Left hindlimb (tissue), 1 donor: ENCODE measurements around the gene CACNA2D4.

Experiments
- DNase-seq: peaks from one replicate; pipeline ENCODE4 v3.0.0-alpha.2; 2018

CACNA2D4 gene

GRCh38 chr12:1768615-1769014, 149.8 kb downstream of the CACNA2D4 start:
- no peak for DNase-seq

DNA sequence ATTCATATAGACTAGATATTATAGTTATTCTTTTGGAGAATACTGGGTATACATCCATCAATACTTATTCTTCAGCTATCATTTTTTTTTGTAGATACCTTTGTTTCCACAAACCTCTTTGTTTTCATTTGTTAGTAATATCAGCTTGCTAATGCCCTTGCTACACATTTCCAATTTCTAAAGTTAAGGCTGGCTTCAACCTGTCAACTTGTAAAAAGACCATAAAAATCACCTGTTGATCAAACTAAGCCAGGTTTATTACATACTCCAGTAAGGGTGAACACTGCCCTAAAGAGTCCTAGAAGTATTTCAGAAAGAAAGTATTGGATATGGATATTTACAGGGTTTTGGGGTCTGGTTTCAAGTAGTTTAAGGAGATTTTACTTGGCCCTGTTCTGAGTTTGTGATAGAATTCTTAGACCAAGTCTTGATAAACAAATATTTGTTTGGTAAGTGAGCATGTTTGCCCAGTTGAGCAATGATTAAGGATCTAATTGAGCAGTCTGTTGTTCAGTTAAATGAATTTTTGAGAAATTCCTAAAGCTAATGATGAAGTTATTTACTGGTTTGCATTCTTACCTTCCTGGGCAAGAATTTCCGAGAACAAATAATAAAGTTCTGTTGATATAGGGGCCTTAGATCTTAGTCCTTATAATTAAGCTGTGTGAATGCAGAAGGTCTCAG, 150.9 kb downstream of the CACNA2D4 start:
- no peak for DNase-seq

DNA sequence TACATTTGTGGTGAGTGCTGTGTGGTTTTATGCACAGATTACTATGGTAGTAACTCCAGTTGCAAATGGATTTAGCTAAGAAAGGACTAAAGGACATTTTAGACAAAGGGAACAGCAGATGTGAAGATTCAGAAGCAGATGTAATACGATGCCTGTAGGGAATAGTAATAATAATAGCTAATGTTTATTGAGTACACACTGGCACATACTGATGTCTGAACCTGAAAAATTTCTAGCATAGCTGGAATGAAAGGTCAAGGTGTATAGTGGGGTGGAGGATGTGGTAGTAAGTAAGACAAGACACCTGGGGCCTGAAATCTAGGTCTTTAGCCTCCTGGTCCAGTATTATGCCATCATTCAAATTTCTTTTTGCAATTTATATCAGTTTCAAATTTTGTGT, 152.3 kb downstream of the CACNA2D4 start:
- no peak for DNase-seq

DNA sequence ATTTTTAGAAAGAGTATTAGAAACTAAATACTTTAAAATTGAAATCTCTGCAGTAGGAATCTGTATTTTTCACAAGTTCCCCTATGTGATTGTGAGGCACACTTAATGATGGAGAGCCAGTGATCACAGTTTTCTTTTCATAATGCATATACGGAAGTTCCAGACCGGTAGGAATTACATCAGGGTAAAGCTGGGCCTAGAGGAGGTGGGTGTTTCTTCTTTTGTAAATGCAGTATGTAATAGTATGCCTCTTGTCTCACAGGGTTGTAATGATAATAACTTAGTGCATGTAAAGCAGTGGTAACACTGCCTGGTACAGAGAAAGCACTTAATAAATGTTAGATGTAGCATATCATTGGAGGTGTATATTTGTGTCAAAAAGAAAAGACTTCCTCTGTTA, 155.3 kb downstream of the CACNA2D4 start:
- DNase-seq: no peak

GRCh38 chr12:1761857-1762256, 156.6 kb downstream of the CACNA2D4 start:
- DNase-seq: no peak

DNA sequence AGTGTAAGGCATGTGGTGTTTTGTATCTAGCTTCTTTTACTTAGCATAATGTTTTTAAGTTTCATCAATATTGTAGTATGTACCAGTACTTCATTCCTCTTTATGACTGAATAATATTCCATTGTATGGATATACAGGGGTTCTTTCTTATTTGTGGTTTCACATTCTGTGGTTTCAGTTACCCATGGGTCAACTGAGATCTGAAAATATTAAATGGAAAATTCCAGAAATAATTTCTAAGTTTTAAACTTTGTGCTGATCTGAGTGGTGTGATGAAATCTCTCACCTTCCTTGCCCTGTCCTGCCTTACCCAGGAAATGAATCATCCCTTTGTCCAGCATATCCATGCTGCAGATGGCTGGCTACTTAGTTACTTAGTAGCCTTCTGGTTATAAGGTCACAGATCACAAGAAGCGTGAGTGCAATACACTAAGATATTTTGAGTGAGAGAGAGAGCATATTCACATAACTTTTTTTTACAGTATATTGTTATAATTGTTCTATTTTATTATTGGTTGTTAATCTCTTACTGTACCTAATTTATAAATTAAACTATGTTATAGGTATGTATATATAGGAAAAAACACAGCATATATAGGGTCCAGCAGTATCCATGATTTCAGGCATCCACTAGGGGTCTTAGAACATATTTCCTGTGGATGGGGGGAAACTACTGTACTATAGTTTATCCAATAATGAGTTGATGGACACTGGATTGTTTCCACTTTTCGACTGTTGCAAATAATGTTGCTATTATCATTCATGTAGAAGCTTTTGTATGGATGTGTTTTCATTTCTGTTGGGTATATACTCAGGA, 157.7 kb downstream of the CACNA2D4 start:
- no peak for DNase-seq

DNA sequence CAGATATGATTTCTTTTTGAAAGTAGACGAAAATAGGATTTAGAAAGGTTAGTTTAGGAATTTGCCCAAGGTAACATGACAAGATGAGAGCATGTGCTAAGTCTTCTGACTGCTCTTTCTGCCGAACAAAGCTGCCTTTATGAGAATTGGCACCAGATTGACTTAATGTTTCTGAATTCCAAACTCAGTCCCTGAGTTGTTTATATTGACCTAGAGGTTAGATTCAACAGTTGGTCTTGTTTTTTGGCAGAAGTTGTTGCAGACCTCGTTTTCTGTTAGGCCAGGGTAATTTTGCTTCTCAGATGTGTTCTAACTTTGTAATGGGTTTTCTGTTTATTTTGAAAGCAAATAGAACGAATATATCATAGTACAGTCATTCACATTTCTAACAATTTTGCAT, 159.6 kb downstream of the CACNA2D4 start:
- no peak for DNase-seq

DNA sequence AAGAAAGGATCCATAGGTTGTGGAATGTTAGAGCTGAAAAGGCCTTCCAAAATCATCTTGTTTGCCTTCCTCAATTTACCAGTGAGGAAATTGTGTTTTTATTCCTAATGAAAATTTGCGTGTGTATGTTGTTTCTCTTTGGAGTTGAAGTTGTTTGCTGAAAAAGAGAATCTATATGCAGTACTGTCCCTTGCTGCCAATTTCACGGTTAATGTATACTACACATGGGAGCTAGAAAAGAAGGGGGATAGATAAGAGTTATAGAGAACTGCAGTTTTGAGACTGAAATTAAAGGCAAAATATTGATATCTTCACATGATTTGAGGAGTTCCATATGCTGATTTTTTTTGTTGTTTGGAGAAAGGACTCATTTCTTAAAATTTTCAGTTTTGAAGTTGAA, 160.1 kb downstream of the CACNA2D4 start:
- DNase-seq: no peak

- DNase-seq: no peak
Measured at GRCh38 chr12:1750300-1750699, 168.2 kb downstream of the CACNA2D4 start.

- no peak for DNase-seq
Measured at GRCh38 chr12:1749019-1749418, 169.4 kb downstream of the CACNA2D4 start.

DNA sequence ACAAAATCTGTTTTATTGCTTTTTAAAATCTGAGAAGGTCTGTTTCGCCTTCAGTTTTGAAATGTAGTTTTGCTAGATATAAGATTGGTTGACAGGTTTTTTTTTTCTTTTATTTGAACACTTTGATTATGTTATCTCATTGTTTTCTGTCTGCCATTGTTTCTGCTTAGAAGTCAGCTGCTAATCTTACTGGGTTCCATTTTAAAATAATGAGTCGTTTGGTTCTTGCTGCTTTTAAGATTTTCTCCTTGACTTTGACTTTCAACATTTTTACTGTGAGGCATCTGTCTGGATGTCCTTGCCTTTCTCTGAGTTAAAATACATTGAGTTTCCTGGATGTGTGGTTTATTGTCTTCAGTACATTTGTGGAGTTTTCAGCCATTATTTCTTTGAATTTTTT, 170.8 kb downstream of the CACNA2D4 start:
- DNase-seq: no peak

DNA sequence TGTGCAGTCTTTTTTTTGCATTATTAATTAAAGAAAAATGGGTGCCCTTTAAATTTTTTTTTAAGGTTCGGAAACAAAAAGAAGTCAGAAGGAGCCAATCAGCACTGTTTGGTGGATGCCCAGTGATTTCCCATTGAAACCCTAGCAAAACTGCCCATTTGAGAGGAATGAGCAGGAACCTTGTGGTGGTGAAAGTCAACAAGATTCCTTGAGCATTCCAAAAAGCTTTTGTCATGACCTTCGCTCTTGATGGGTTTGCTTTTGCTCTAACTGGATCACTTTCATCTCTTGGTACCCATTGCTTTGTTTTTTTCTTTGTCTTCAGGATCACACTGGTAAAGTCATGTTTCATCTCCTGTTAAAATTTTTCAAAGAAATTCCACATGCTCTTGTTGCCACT, 173.5 kb downstream of the CACNA2D4 start:
- no peak for DNase-seq
